PC-3 (cell line): Measurements from ENCODE around the gene CCDC171. TPM values are rescaled to one million over a fixed set of nuclear protein-coding genes. Genes with fewer than 3 reads are reported as not detected.

Source experiments
- ATAC-seq: fragments of 200-7000 bp; cut with Tn5 transposase; 2 replicates; pipeline ENCODE4 v1.9.1; 2020; ENCODE audit warnings: mild to moderate bottlenecking, moderate library complexity
- BruUV-seq: library from RNA; stranded (reverse); fragments of 400-500 nt; replicated peaks from 2 replicates; lab custom pipeline; 2021; lab: Mats Ljungman, UMichigan
- CTCF ChIA-PET: fragments of 300-600 bp; sonication (Branson Sonifier 250); formaldehyde crosslinking; loops from one replicate; lab custom pipeline; 2022; ENCODE audit warnings: antibody characterized with exemption; lab: Charles Lee
- POLR2A ChIA-PET: fragments of 300-600 bp; sonication (Branson Sonifier 250); formaldehyde crosslinking; loops from one replicate; lab custom pipeline; 2022; ENCODE audit warnings: antibody characterized with exemption; ENCODE audit not compliant: unreplicated experiment; lab: Charles Lee
- DNase-seq: peaks from one replicate; pipeline ENCODE4 v3.0.0-alpha.2; 2015
- H2AFZ ChIP-seq: fragments of 300-600 bp; sonication (generic); 2 replicates; pipeline ENCODE4 v1.6.0; 2016; ENCODE audit warnings: antibody characterized with exemption, low read length
- H3F3A ChIP-seq: fragments of 300-600 bp; sonication (generic); one replicate; pipeline ENCODE4 v1.6.0; 2017; ENCODE audit warnings: antibody characterized with exemption, low read length, control low read depth, mild to moderate bottlenecking; ENCODE audit not compliant: unreplicated experiment
- H3K27ac ChIP-seq: fragments of 300-600 bp; sonication (generic); 2 replicates; pipeline ENCODE4 v1.5.1; 2016; ENCODE audit warnings: mild to moderate bottlenecking, low read length
- H3K27me3 ChIP-seq: fragments of 300-600 bp; sonication (generic); 2 replicates; pipeline ENCODE4 v1.6.1; 2016; ENCODE audit warnings: low read length, mixed read lengths
- H3K36me3 ChIP-seq: fragments of 300-600 bp; sonication (generic); 2 replicates; pipeline ENCODE4 v1.6.1; 2016; ENCODE audit warnings: low read depth, mixed run types, low read length, mixed read lengths
- H3K4me1 ChIP-seq: fragments of 300-600 bp; sonication (generic); 2 replicates; pipeline ENCODE4 v1.5.1; 2016; ENCODE audit warnings: low read length; ENCODE audit not compliant: insufficient read depth
- H3K4me2 ChIP-seq: fragments of 300-600 bp; sonication (generic); 2 replicates; pipeline ENCODE4 v1.6.0; 2016; ENCODE audit warnings: low read length
- H3K4me3 ChIP-seq: fragments of 300-600 bp; sonication (generic); 2 replicates; pipeline ENCODE4 v1.5.1; 2016; ENCODE audit warnings: mild to moderate bottlenecking, low read length, mixed read lengths
- H3K79me2 ChIP-seq: fragments of 300-600 bp; sonication (generic); 2 replicates; pipeline ENCODE4 v1.6.1; 2017; ENCODE audit warnings: low read length, mixed read lengths
- H3K9ac ChIP-seq: fragments of 300-600 bp; sonication (generic); 2 replicates; pipeline ENCODE4 v1.6.0; 2016; ENCODE audit warnings: mild to moderate bottlenecking, low read length
- H3K9me2 ChIP-seq: fragments of 300-600 bp; sonication (generic); replicated peaks from 2 replicates; pipeline ENCODE4 v1.6.1; 2016; ENCODE audit warnings: mixed run types, low read length, mixed read lengths
- H3K9me3 ChIP-seq: fragments of 300-600 bp; sonication (generic); 2 replicates; pipeline ENCODE4 v1.6.1; 2016; ENCODE audit warnings: low read length, mixed read lengths
- H4K20me1 ChIP-seq: fragments of 300-600 bp; sonication (generic); 2 replicates; pipeline ENCODE4 v1.6.1; 2016; ENCODE audit warnings: low read length, mixed read lengths
- CTCF ChIP-seq: fragments of 300-600 bp; sonication (generic); conservative IDR thresholded peaks from 2 replicates; pipeline ENCODE4 v1.5.1; 2017; ENCODE audit warnings: antibody characterized with exemption, low read depth, mild to moderate bottlenecking, low read length
- EZH2 ChIP-seq: fragments of 300-600 bp; sonication (generic); IDR thresholded peaks from one replicate; pipeline ENCODE4 v1.6.1; 2017; ENCODE audit warnings: antibody characterized with exemption, mild to moderate bottlenecking, low read length; ENCODE audit not compliant: unreplicated experiment
- EZH2phosphoT487 ChIP-seq: fragments of 300-600 bp; sonication (generic); IDR thresholded peaks from 2 replicates; pipeline ENCODE4 v1.6.1; 2018; ENCODE audit warnings: mild to moderate bottlenecking, antibody characterized with exemption, low read length, borderline replicate concordance
- intact Hi-C: fragments of 100-400 bp; cut with micrococcal nuclease; formaldehyde crosslinking; loops from 2 replicates; pipeline ENCODE4 v1.9.0; 2023
- total RNA-seq: library from RNA; depleted of rRNA; stranded (reverse); fragments of >200 nt; gene quantifications from 2 replicates; pipeline ENCODE4 v1.2.3, GENCODE V29; 2014

Gene CCDC171
- total RNA-seq, 1 experiment from 2014 or later = 2.7 TPM

DNA sequence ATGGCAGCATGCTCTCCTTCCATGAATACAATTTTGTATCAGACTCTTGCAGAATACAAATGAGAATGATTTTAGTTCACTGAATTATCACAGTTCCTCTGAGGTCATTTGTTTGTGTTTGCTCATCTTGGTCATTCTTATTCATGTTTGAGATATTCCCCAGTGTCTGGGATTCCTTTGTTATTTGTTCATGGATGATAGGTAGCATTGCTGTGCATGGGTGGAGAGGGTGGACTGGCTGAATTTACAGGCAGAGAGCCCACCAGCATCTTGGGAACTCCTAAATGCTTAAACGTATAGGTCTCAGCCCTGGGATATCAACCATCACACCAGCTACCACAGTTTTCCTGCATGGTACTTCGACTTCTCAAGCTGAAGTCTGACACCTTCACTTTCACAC lies 459.8 kb downstream of the CCDC171 start:
- intact Hi-C loops = no loop called here
- Histone ChIP-seq H4K20me1 (no peaks in the 10 kb centered on the region), H3K27ac (peak overlapping the region; percentile 87), H3K27me3 (no peaks in the 10 kb centered on the region), H2AFZ (no peak overlapping the region), H3K4me3 (no peak overlapping the region), H3K9ac (peak overlapping the region; percentile 47), H3K79me2 (no peaks in the 10 kb centered on the region), H3K4me1 (peaks cover 26% of the 10 kb centered on the region), H3K36me3 (peaks cover under 1% of the 10 kb centered on the region; the same call in 1 of the 2 replicates), H3K9me3 (peaks cover 2% of the 10 kb centered on the region), H3K9me2 (no peaks in the 10 kb centered on the region), H3F3A (no peaks in the 10 kb centered on the region), H3K4me2 (peak overlapping the region; percentile 34; the same call in 1 of the 2 replicates)
- ChIA-PET POLR2A (no interaction called here), CTCF (no interaction called here)
- ATAC-seq (peak; percentile 86), DNase-seq (peak; percentile 73)
- no TSS peak for BruUV-seq
- TF ChIP-seq CTCF (no peak), EZH2phosphoT487 (no peak), EZH2 (no peak)

GRCh38 chr9:16013366-16013765 lies 460.5 kb downstream of the CCDC171 start:
- Histone ChIP-seq H3K27me3 (no peaks in the 10 kb centered on the region), H3K9me2 (no peaks in the 10 kb centered on the region), H3K27ac (peak overlapping the region; percentile 87), H3F3A (no peaks in the 10 kb centered on the region), H3K79me2 (no peaks in the 10 kb centered on the region), H3K4me2 (peak overlapping the region; percentile 34; the same call in 1 of the 2 replicates), H3K4me3 (no peak overlapping the region), H3K9me3 (peaks cover 7% of the 10 kb centered on the region), H3K9ac (peak overlapping the region; percentile 47), H3K4me1 (peaks cover 26% of the 10 kb centered on the region), H4K20me1 (no peaks in the 10 kb centered on the region), H3K36me3 (peaks cover 3% of the 10 kb centered on the region; the same call in 1 of the 2 replicates), H2AFZ (no peak overlapping the region)
- POLR2A ChIA-PET = no interaction called here
- no TSS peak for BruUV-seq
- DNase-seq = peak; percentile 49
- CTCF ChIA-PET = no interaction called here
- TF ChIP-seq EZH2 (no peak), EZH2phosphoT487 (no peak), CTCF (no peak)
- intact Hi-C loops = no loop called here
- ATAC-seq = peak; percentile 15; the same call in 1 of the 2 replicates

GRCh38 chr9:16013826-16014225 lies 461.0 kb downstream of the CCDC171 start:
- Histone ChIP-seq H3K9me3 (peaks cover 7% of the 10 kb centered on the region), H4K20me1 (no peaks in the 10 kb centered on the region), H3K4me3 (no peak overlapping the region), H3K79me2 (no peaks in the 10 kb centered on the region), H3K4me2 (no peak overlapping the region), H3K9ac (no peak overlapping the region), H3K27ac (peak overlapping the region; percentile 87), H3K36me3 (peaks cover 3% of the 10 kb centered on the region; the same call in 1 of the 2 replicates), H3K27me3 (no peaks in the 10 kb centered on the region), H2AFZ (no peak overlapping the region), H3K9me2 (no peaks in the 10 kb centered on the region), H3F3A (no peaks in the 10 kb centered on the region), H3K4me1 (peaks cover 26% of the 10 kb centered on the region)
- ATAC-seq (no peak), DNase-seq (no peak)
- ChIA-PET POLR2A (no interaction called here), CTCF (no interaction called here)
- BruUV-seq = no TSS peak
- TF ChIP-seq EZH2phosphoT487 = no peak
- no peak for TF ChIP-seq EZH2
- TF ChIP-seq CTCF = no peak
- intact Hi-C loops = no loop called here
